Endothelial cell of umbilical vein (primary cell): ENCODE results near the gene TIMP4. TPM values are rescaled to one million over a fixed set of nuclear protein-coding genes. Genes with fewer than 3 reads are reported as not detected.

Experiments used
- BruUV-seq: library from RNA; stranded (reverse); fragments of 400-500 nt; replicated peaks from 2 replicates; lab custom pipeline; 2021; lab: Mats Ljungman, UMichigan
- CTCF ChIA-PET: fragments of 300-600, 350-600 bp; sonication (Branson Sonifier 250); formaldehyde crosslinking; loops from one replicate; lab custom pipeline; 2021; ENCODE audit warnings: antibody characterized with exemption, inconsistent platforms; lab: Charles Lee
- POLR2A ChIA-PET: fragments of 300-600, 350-600 bp; sonication (Branson Sonifier 250); formaldehyde crosslinking; loops from one replicate; lab custom pipeline; 2021; ENCODE audit warnings: antibody characterized with exemption, inconsistent platforms; lab: Charles Lee
- DNase-seq: peaks from one replicate; pipeline ENCODE4 v3.0.0-alpha.2; 2011; ENCODE audit warnings: low read depth, low spot score
- FAIRE-seq: peaks from 2 replicates; lab custom pipeline; 2011; peaks lifted over from hg19 to GRCh38; lab: Jason Lieb, UNC
- H2AFZ ChIP-seq: 2 replicates; pipeline ENCODE4 v1.6.0; 2012; ENCODE audit warnings: low read depth, low read length, control low read depth, inconsistent platforms
- H3K27ac ChIP-seq: 2 replicates; pipeline ENCODE4 v1.5.1; 2011; ENCODE audit warnings: low read depth, mild to moderate bottlenecking, control low read depth, low read length, moderate library complexity; ENCODE audit not compliant: insufficient read depth
- H3K27me3 ChIP-seq, 2 experiments: 2 replicates each; pipeline versions ENCODE4 v1.6.0 to v1.6.1; 2011; ENCODE audit warnings: low read length in 2 of 2, mixed read lengths in 1 of 2; ENCODE audit not compliant: control insufficient read depth in 2 of 2, insufficient read depth in 2 of 2
- H3K36me3 ChIP-seq, 2 experiments: 2 replicates in 1 of 2; 3 replicates in 1 of 2; pipeline ENCODE4 v1.5.1; 2011; ENCODE audit warnings: low read length in 2 of 2, mild to moderate bottlenecking in 1 of 2, moderate library complexity in 1 of 2; ENCODE audit not compliant: control insufficient read depth in 2 of 2, insufficient read depth in 2 of 2; ENCODE audit errors: extremely low read depth in 1 of 2
- H3K4me1 ChIP-seq: 3 replicates; pipeline ENCODE4 v1.5.1; 2011; ENCODE audit warnings: mild to moderate bottlenecking, low read length; ENCODE audit not compliant: control insufficient read depth, insufficient read depth; ENCODE audit errors: extremely low read depth
- H3K4me2 ChIP-seq: 2 replicates; pipeline ENCODE4 v1.6.1; 2011; ENCODE audit warnings: low read length, control low read depth, mixed read lengths; ENCODE audit not compliant: insufficient read depth
- H3K4me3 ChIP-seq, 3 experiments: fragments of 200-600 bp in 1 of 3; sonication (generic), shearing (Covaris generic) in 1 of 3; replicated peaks in 1 of 3; 2 replicates each; pipeline ENCODE4 v1.5.1; 2011 to 2016; ENCODE audit warnings: control low read depth in 3 of 3, low read length in 3 of 3, mild to moderate bottlenecking in 2 of 3, inconsistent platforms in 1 of 3, low read depth in 1 of 3, moderate library complexity in 1 of 3; ENCODE audit not compliant: insufficient read depth in 1 of 3
- H3K79me2 ChIP-seq: 2 replicates; pipeline ENCODE4 v1.6.0; 2012; ENCODE audit warnings: low read length, inconsistent platforms; ENCODE audit not compliant: control insufficient read depth, insufficient read depth
- H3K9ac ChIP-seq: replicated peaks from 2 replicates; pipeline ENCODE3; 2011; ENCODE audit warnings: low read length, control low read depth; ENCODE audit not compliant: insufficient read depth; ENCODE audit errors: extremely low read depth
- H3K9me1 ChIP-seq: replicated peaks from 3 replicates; pipeline ENCODE4 v1.6.0; 2011; ENCODE audit warnings: mild to moderate bottlenecking, low read length; ENCODE audit not compliant: control insufficient read depth, insufficient read depth; ENCODE audit errors: extremely low read depth
- H3K9me3 ChIP-seq: replicated peaks from 2 replicates; pipeline ENCODE4 v1.5.1; 2012; ENCODE audit warnings: low read length, inconsistent platforms; ENCODE audit not compliant: control insufficient read depth, insufficient read depth
- H4K20me1 ChIP-seq: replicated peaks from 2 replicates; pipeline ENCODE3; 2011; ENCODE audit warnings: mild to moderate bottlenecking, low read length; ENCODE audit not compliant: control insufficient read depth, insufficient read depth; ENCODE audit errors: extremely low read depth
- CTCF ChIP-seq, 2 donors: IDR thresholded peaks; 1 replicate in 1 of 2; 2 replicates in 1 of 2; pipeline ENCODE4 v1.5.1; 2011; ENCODE audit warnings: low read length in 2 of 2, mild to moderate bottlenecking in 2 of 2, moderate library complexity in 2 of 2, control low read depth in 1 of 2, inconsistent platforms in 1 of 2, low read depth in 1 of 2; ENCODE audit not compliant: insufficient read depth in 1 of 2; ENCODE audit errors: extremely low read depth in 1 of 2
- EZH2 ChIP-seq: IDR thresholded peaks from 2 replicates; pipeline ENCODE4 v1.6.1; 2012; ENCODE audit warnings: borderline replicate concordance, low read depth, mild to moderate bottlenecking, moderate library complexity, low read length, inconsistent platforms; ENCODE audit not compliant: severe bottlenecking
- FOS ChIP-seq: IDR thresholded peaks from 2 replicates; pipeline ENCODE4 v1.6.1; 2011; ENCODE audit warnings: mild to moderate bottlenecking, low read length, moderate library complexity, borderline replicate concordance; ENCODE audit not compliant: insufficient read depth
- GATA2 ChIP-seq: IDR thresholded peaks from 2 replicates; pipeline ENCODE4 v1.7.0; 2011; ENCODE audit warnings: low read depth, mild to moderate bottlenecking, moderate library complexity, mixed read lengths, low read length; ENCODE audit not compliant: insufficient read length, insufficient read depth
- JUN ChIP-seq: IDR thresholded peaks from 2 replicates; pipeline ENCODE4 v1.6.1; 2011; ENCODE audit warnings: borderline replicate concordance, low read depth; ENCODE audit not compliant: insufficient read length, insufficient read depth
- MAX ChIP-seq: IDR thresholded peaks from 2 replicates; pipeline ENCODE4 v1.6.1; 2011; ENCODE audit not compliant: insufficient read depth, insufficient read length
- MYC ChIP-seq: IDR thresholded peaks from one replicate; pipeline ENCODE4 v1.6.1; 2011; ENCODE audit warnings: mild to moderate bottlenecking, low read depth, low read length
- POLR2A ChIP-seq: IDR thresholded peaks from 2 replicates; pipeline ENCODE4 v1.6.1; 2012; ENCODE audit warnings: low read depth, mild to moderate bottlenecking, control low read depth, low read length
- POLR2AphosphoS5 ChIP-seq: IDR thresholded peaks from 2 replicates; pipeline ENCODE4 v1.6.1; 2012; ENCODE audit warnings: low read depth, mild to moderate bottlenecking, control low read depth, low read length, moderate library complexity; ENCODE audit not compliant: insufficient read depth
- dilution Hi-C: fragments of 300-500 bp; cut with MboI; formaldehyde crosslinking; loops from one replicate; pipeline ENCODE4 v1.15.0; 2019; ENCODE audit warnings: low sequenced_read_pairs; ENCODE audit not compliant: extremely low pct_ligation_motif_present
- intact Hi-C: fragments of 100-400 bp; cut with micrococcal nuclease; formaldehyde crosslinking; loops from one replicate; pipeline ENCODE4 v1.10.0; 2022
- polyA plus RNA-seq, 4 experiments: library from polyadenylated mRNA; depleted of rRNA in 3 of 4; stranded (reverse) in 3 of 4; unstranded in 1 of 4; fragments of >200 nt; gene quantifications; 2 replicates each; pipeline versions ENCODE4 v1.2.1 to v1.2.3, GENCODE V29; 2011 to 2012; ENCODE audit warnings: missing spikeins in 1 of 4
- total RNA-seq: library from RNA; stranded (reverse); gene quantifications from 2 replicates; pipeline ENCODE4 v1.2.3, GENCODE V29; 2021

Gene TIMP4
- total and polyA plus RNA-seq, 2 donors (not counting 3 experiments of a cell fraction or from before 2014, with no cell fraction given): 0.07 to 0.40 TPM

- no peaks in the 10 kb centered on the region for H3K27me3 ChIP-seq
- peaks cover 4% of the 10 kb centered on the region for H3K4me1 ChIP-seq
- H3K79me2 ChIP-seq: no peaks in the 10 kb centered on the region
- TF ChIP-seq MYC (no peak), JUN (no peak), EZH2 (no peak), CTCF (IDR thresholded peaks at IDR 0.05; ENCODE audit: extremely low read depth in 1 of 2, insufficient read depth in 1 of 2, low read depth in 1 of 2, low read length in 2 of 2) (no peak), POLR2AphosphoS5 (no peak), FOS (no peak), POLR2A (no peak), GATA2 (no peak), MAX (no peak)
- dilution Hi-C loops: no loop called here
- no peaks in the 10 kb centered on the region for H3K36me3 ChIP-seq
- H2AFZ ChIP-seq: no peak overlapping the region
- no peaks in the 10 kb centered on the region for H3K9me1 ChIP-seq
- intact Hi-C loops: loop anchor here (10.0 kb wide), 1 partner anchor 783 kb away; no protein-coding TSS in a partner anchor
- H3K4me2 ChIP-seq: no peak overlapping the region
- H3K9me3 ChIP-seq: no peaks in the 10 kb centered on the region
- BruUV-seq: no TSS peak
- FAIRE-seq: no peak
- POLR2A ChIA-PET: no interaction called here
- no peak overlapping the region for H3K4me3 ChIP-seq
- H3K27ac ChIP-seq: no peak overlapping the region
- DNase-seq: no peak
- no peak overlapping the region for H3K9ac ChIP-seq
- H4K20me1 ChIP-seq: no peaks in the 10 kb centered on the region
- CTCF ChIA-PET: no interaction called here
These were observed 43.1 kb upstream of the TIMP4 start for GRCh38 chr3:12201813-12202212.
